MM.1S (cell line): ENCODE data around the gene ACTR5.

ENCODE experiments used
- DNase-seq: peaks from one replicate; pipeline ENCODE4 v3.0.0-alpha.2; 2015
- H2AFZ ChIP-seq: fragments of 300-600 bp; sonication (generic); 2 replicates; pipeline ENCODE4 v1.6.0; 2016; ENCODE audit warnings: antibody characterized with exemption, low read length
- H3F3A ChIP-seq: fragments of 300-600 bp; sonication (generic); 2 replicates; pipeline ENCODE4 v1.6.1; 2016; ENCODE audit warnings: mild to moderate bottlenecking, antibody characterized with exemption, low read length, moderate library complexity, mixed read lengths; ENCODE audit not compliant: insufficient read depth
- H3K27ac ChIP-seq: fragments of 300-600 bp; sonication (generic); 2 replicates; pipeline ENCODE4 v1.5.1; 2016; ENCODE audit warnings: mild to moderate bottlenecking, low read length
- H3K27me3 ChIP-seq: fragments of 300-600 bp; sonication (generic); replicated peaks from 2 replicates; pipeline ENCODE4 v1.6.0; 2016; ENCODE audit warnings: low read length; ENCODE audit not compliant: insufficient read depth
- H3K36me3 ChIP-seq: fragments of 300-600 bp; sonication (generic); replicated peaks from 2 replicates; pipeline ENCODE4 v1.6.1; 2016; ENCODE audit warnings: mild to moderate bottlenecking, low read length, mixed read lengths; ENCODE audit not compliant: insufficient read depth
- H3K4me1 ChIP-seq: fragments of 300-600 bp; sonication (generic); 2 replicates; pipeline ENCODE4 v1.6.1; 2016; ENCODE audit warnings: low read length, mixed read lengths
- H3K4me2 ChIP-seq: fragments of 300-600 bp; sonication (generic); 2 replicates; pipeline ENCODE4 v1.6.0; 2016; ENCODE audit warnings: low read depth, low read length
- H3K4me3 ChIP-seq: fragments of 300-600 bp; sonication (generic); 2 replicates; pipeline ENCODE4 v1.5.1; 2016; ENCODE audit warnings: low read length, mixed read lengths
- H3K79me2 ChIP-seq: fragments of 300-600 bp; sonication (generic); 2 replicates; pipeline ENCODE4 v1.6.1; 2016; ENCODE audit warnings: mixed run types, low read length, mixed read lengths
- H3K9ac ChIP-seq: fragments of 300-600 bp; sonication (generic); 2 replicates; pipeline ENCODE4 v1.6.1; 2016; ENCODE audit warnings: low read length, mixed read lengths
- H3K9me2 ChIP-seq: fragments of 300-600 bp; sonication (generic); replicated peaks from 2 replicates; pipeline ENCODE4 v1.6.1; 2016; ENCODE audit warnings: mild to moderate bottlenecking, low read length, mixed read lengths; ENCODE audit not compliant: insufficient read depth
- H3K9me3 ChIP-seq: fragments of 300-600 bp; sonication (generic); replicated peaks from 2 replicates; pipeline ENCODE4 v1.6.1; 2016; ENCODE audit warnings: mild to moderate bottlenecking, low read length, mixed read lengths; ENCODE audit not compliant: insufficient read depth
- H4K20me1 ChIP-seq: fragments of 300-600 bp; sonication (generic); 2 replicates; pipeline ENCODE4 v1.6.1; 2016; ENCODE audit warnings: mild to moderate bottlenecking, low read length, moderate library complexity, mixed read lengths; ENCODE audit not compliant: insufficient read depth
- EZH2 ChIP-seq: fragments of 300-600 bp; sonication (generic); optimal IDR thresholded peaks from 2 replicates; pipeline ENCODE3; 2017; ENCODE audit warnings: low read depth, mild to moderate bottlenecking, antibody characterized with exemption, low read length, mixed read lengths
- EZH2phosphoT487 ChIP-seq: fragments of 300-600 bp; sonication (generic); IDR thresholded peaks from 2 replicates; pipeline ENCODE4 v1.6.1; 2018; ENCODE audit warnings: antibody characterized with exemption, low read length
- TF ChIP-seq, protein P1 (sequence below): fragments of 300-600 bp; sonication (generic); IDR thresholded peaks from 2 replicates; pipeline ENCODE4 v1.5.1; 2016; ENCODE audit warnings: antibody characterized with exemption, low read length, mixed read lengths

ACTR5 gene

DNA sequence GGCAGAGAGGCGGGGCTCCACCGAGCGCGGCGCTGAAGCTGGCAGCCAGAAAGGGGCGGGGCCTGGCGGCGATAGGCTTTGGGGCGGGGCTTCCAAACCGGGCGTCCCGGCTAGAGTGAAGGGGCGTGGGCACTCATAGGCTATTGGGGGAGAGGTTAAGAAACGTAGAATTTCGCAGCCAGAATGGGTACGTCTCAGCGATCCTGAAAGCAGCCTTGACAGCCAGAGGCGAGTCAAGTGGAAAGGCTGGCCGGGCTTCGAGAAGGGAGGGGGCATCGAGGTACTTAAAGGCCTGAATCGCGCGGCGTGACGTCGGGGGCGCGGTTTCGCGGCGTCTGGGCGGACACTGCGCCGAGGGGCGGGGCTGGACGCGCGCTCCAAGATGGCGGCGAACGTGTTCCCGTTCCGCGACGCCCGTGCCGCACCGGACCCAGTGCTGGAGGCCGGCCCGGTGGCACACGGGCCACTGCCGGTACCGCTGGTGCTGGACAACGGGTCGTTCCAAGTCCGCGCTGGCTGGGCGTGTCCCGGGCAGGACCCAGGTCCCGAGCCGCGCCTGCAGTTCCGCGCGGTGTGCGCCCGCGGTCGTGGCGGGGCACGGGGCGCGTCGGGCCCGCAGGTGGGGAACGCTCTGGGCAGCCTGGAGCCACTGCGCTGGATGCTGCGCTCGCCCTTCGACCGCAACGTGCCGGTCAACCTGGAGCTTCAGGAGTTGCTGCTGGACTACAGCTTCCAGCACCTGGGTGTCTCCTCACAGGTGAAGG lies at the start of gene ACTR5:
ACTR5 (plus strand) TSS at position 364 of the 764 bp plus-strand sequence; CDS start at position 383, 19 bp downstream.
- Histone ChIP-seq H3K27me3 (no peaks in the 10 kb centered on the region), H2AFZ (peak within 1 kb of the TSS; percentile 97), H3K9ac (peak within 1 kb of the TSS; percentile 67)

GRCh38 chr20:38698541-38698940 lies 49.7 kb upstream of the ACTR5 start:
- no peak overlapping the region for H2AFZ ChIP-seq
- H3K4me2 ChIP-seq: no peak overlapping the region
- no peak overlapping the region for H3K27ac ChIP-seq
- DNase-seq: no peak
- H3K4me1 ChIP-seq: no peaks in the 10 kb centered on the region
- H3K9me2 ChIP-seq: no peaks in the 10 kb centered on the region
- no peaks in the 10 kb centered on the region for H4K20me1 ChIP-seq
- H3K79me2 ChIP-seq: no peaks in the 10 kb centered on the region
- TF ChIP-seq EZH2 (no peak), EZH2phosphoT487 (no peak)
- TF ChIP-seq, protein P1, sequence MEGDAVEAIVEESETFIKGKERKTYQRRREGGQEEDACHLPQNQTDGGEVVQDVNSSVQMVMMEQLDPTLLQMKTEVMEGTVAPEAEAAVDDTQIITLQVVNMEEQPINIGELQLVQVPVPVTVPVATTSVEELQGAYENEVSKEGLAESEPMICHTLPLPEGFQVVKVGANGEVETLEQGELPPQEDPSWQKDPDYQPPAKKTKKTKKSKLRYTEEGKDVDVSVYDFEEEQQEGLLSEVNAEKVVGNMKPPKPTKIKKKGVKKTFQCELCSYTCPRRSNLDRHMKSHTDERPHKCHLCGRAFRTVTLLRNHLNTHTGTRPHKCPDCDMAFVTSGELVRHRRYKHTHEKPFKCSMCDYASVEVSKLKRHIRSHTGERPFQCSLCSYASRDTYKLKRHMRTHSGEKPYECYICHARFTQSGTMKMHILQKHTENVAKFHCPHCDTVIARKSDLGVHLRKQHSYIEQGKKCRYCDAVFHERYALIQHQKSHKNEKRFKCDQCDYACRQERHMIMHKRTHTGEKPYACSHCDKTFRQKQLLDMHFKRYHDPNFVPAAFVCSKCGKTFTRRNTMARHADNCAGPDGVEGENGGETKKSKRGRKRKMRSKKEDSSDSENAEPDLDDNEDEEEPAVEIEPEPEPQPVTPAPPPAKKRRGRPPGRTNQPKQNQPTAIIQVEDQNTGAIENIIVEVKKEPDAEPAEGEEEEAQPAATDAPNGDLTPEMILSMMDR: no peak
- no peaks in the 10 kb centered on the region for H3K9me3 ChIP-seq
- H3K4me3 ChIP-seq: no peak overlapping the region
- no peaks in the 10 kb centered on the region for H3F3A ChIP-seq
- no peaks in the 10 kb centered on the region for H3K36me3 ChIP-seq
- peaks cover 73% of the 10 kb centered on the region for H3K27me3 ChIP-seq
- H3K9ac ChIP-seq: no peak overlapping the region

More for the DNA sequence above, at the start of gene ACTR5:
- TF ChIP-seq, protein P1: no peak
- TF ChIP-seq EZH2phosphoT487 (no peak), EZH2 (no peak)
- Histone ChIP-seq H3K27ac (peak within 1 kb of the TSS; percentile 51; the same call in 1 of the 2 replicates), H3K36me3 (no peaks in the 10 kb centered on the region), H3K9me3 (no peaks in the 10 kb centered on the region), H3K9me2 (no peaks in the 10 kb centered on the region), H3K79me2 (peaks cover 22% of the 10 kb centered on the region), H3F3A (no peaks in the 10 kb centered on the region), H3K4me1 (peaks cover 18% of the 10 kb centered on the region), H3K4me2 (peak within 1 kb of the TSS; percentile 89), H4K20me1 (no peaks in the 10 kb centered on the region), H3K4me3 (peak within 1 kb of the TSS; percentile 90)
- DNase-seq: peak; percentile 90

DNA sequence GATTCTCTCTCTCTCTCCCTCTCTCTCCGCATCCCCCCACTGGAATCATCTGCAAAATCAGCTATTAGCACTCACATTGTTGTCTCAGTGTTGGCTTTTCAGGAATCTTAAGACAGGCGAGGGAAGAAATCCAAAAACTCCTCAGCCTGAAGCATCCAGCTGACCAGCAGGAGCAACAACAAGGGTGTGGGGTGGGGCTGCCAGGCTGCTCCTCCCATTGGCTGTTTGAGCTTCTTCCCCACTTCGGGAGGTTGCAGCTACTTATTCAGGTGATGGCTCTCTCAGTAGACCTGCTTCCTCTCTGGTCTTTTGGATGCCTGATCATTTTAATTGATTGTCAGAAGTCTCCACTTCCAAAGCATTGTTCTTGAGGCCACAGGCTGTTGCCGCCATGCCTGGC lies 48.1 kb upstream of the ACTR5 start:
- Histone ChIP-seq H3K9me2 (no peaks in the 10 kb centered on the region), H3K4me2 (no peak overlapping the region), H3K36me3 (no peaks in the 10 kb centered on the region), H3K4me1 (no peaks in the 10 kb centered on the region), H3K9me3 (no peaks in the 10 kb centered on the region), H3K4me3 (no peak overlapping the region), H3K27me3 (peaks cover 73% of the 10 kb centered on the region), H2AFZ (no peak overlapping the region), H3K9ac (no peak overlapping the region), H3F3A (no peaks in the 10 kb centered on the region), H3K79me2 (no peaks in the 10 kb centered on the region), H3K27ac (no peak overlapping the region), H4K20me1 (no peaks in the 10 kb centered on the region)
- DNase-seq: no peak
- TF ChIP-seq, protein P1: no peak
- no peak for TF ChIP-seq EZH2
- no peak for TF ChIP-seq EZH2phosphoT487
